GM18861 (cell line): ENCODE results near the gene GPD1.
"Not testable (repeated sequence)": the region's sequence is repeated elsewhere in the genome, so short reads cannot be mapped to it uniquely, and the experiment has no call there.

Source experiments
- ATAC-seq: cut with Tn5 transposase; IDR thresholded peaks from one replicate; pipeline ENCODE4 v1.9.1; 2021; ENCODE audit not compliant: unreplicated experiment

GPD1 gene

GRCh38 chr12:50120521-50120920 is 16.7 kb downstream of the GPD1 start:
- no peak for ATAC-seq

- ATAC-seq = no peak
Measured at GRCh38 chr12:50120953-50121352, 17.1 kb downstream of the GPD1 start.

- no peak for ATAC-seq
Measured at GRCh38 chr12:50121641-50122040, 17.8 kb downstream of the GPD1 start.

DNA sequence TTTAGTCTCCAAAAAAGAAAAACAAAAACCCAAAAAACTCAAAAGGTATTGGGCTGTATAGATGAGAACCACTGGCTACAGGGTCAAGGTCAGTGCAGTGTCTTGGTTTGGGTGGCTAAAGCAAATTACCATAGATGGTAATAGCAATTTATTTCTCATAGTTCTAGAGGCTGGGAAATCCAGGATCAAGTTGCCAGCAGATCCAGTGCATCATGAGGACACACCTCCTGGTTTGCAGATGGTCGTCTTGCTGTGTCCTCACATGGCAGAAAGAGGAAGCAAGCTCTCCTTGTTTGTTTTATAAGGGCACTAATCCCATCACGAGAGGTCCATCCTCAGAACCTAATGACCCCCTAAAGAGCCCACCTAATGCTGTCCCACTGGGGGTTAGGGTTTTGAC is 19.4 kb downstream of the GPD1 start:
- no peak for ATAC-seq

DNA sequence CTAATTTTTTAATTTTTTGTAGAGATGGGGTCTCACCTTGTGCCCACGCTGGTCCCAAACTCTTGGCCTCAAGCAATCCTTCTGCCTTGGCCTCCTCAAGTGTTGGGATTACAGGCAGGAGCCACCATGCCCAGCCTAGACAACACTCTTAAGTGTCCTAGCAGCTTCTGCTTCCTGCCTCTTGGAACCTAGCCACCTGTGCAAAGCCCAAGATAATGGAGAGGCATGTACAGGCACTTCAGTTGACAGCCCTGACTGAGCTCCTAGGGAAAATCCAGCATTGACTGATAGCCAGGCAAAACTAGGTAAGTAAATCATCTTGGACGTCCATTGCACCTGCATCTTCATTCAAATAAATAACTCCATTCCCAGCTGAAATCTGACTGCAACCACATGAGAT is 23.7 kb downstream of the GPD1 start:
- no peak for ATAC-seq

GRCh38 chr12:50129290-50129689 is 25.5 kb downstream of the GPD1 start:
- no peak for ATAC-seq

DNA sequence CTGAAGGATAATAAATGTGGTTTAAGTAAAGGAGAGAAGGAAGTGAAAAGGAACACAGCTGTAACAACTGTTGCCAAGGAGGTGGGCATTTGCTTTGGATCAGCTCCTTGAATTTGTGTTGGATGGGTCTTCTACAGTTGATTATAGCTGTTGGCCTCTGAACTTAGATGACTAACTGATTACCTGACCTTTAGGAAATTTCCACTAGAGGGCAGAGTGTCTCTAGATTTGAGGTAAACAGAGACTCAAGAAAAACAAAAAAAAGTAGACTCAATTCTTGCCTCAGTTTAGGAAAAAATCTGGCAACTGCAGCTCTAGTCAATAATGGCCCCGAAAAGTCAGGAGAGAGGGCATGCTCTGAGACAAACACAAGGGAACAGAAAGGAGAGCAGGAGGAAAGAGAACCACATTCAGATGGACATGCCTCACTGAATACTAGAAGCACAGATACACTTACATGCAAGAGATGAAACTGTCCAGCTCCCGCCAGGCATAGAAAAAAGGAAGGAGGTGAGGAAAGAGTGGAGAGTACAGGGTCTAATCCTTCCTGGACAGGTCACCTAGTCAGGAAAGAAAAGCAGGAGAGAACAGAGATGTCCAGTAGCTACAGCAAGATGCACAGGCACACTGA is 28.8 kb downstream of the GPD1 start:
- ATAC-seq = no peak

GRCh38 chr12:50142993-50143392 is 39.2 kb downstream of the GPD1 start:
- no peak for ATAC-seq

- no peak for ATAC-seq
Measured at GRCh38 chr12:50145439-50145838, 41.6 kb downstream of the GPD1 start.

GRCh38 chr12:50147281-50147680 is 43.5 kb downstream of the GPD1 start:
- no peak for ATAC-seq

GRCh38 chr12:50148011-50148410 is 44.2 kb downstream of the GPD1 start:
- ATAC-seq = not testable (repeated sequence)

GRCh38 chr12:50149311-50149710 is 45.5 kb downstream of the GPD1 start:
- ATAC-seq = no peak

GRCh38 chr12:50151047-50151687 is 47.4 kb downstream of the GPD1 start:
- ATAC-seq = no peak

- ATAC-seq = not testable (repeated sequence)
Measured at GRCh38 chr12:50154947-50155346, 51.1 kb downstream of the GPD1 start.

DNA sequence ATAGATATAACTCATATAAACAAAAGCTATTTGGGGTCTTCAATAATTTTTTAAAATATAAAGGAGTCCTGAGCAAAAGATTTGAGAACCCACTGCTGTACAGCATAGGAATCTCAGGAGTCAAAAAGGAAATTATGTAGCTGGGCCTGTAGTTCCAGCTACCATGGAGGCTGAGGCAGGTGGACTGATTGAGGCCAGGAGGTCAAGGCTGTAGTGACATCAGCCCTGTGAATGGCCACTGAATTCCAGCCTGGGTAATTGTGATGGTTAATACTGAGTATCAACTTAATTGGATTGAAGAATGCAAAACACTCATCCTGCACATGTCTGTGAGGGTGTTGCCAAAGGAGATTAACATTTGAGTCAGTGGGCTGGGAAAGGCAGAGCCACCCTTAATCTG is 52.8 kb downstream of the GPD1 start:
- ATAC-seq = no peak

- no peak for ATAC-seq
Measured at GRCh38 chr12:50157259-50157658, 53.5 kb downstream of the GPD1 start.

GRCh38 chr12:50160643-50161042 is 56.8 kb downstream of the GPD1 start:
- ATAC-seq = no peak
